K562 (cell line): ENCODE results near the gene RAD1. TPM values are rescaled to one million over a fixed set of nuclear protein-coding genes. Genes with fewer than 3 reads are reported as not detected.
A peak's percentile ranks its signal among the peaks of the same experiment; 100 is the strongest.

Experiments used
- ARID1B ChIP-seq: fragments of 450-650 bp; IDR thresholded peaks from 2 replicates; pipeline ENCODE4 v1.6.1; 2016; ENCODE audit warnings: antibody characterized with exemption, mild to moderate bottlenecking, inconsistent platforms
- CEBPB ChIP-seq: fragments of 450-650 bp; IDR thresholded peaks from 2 replicates; pipeline ENCODE4 v1.6.1; 2016; ENCODE audit warnings: missing genetic modification characterization, missing compliant biosample characterization
- ELF2 ChIP-seq: fragments of 250-450 bp; sonication (Bioruptor Pico); IDR thresholded peaks from 2 replicates; pipeline ENCODE4 v1.5.0; 2021; ENCODE audit warnings: mild to moderate bottlenecking
- GTF2F1 ChIP-seq: IDR thresholded peaks from 2 replicates; pipeline ENCODE4 v1.6.1; 2011; ENCODE audit warnings: low read depth, low read length, improper control_type of control experiment
- HNRNPLL ChIP-seq: fragments of 200-400 bp; formaldehyde crosslinking; IDR thresholded peaks from 2 replicates; pipeline ENCODE4 v1.6.1; 2017; ENCODE audit warnings: low read length, low read depth, mild to moderate bottlenecking; ENCODE audit not compliant: poor library complexity, severe bottlenecking
- KDM4B ChIP-seq, 2 experiments: fragments of 450-650 bp in 1 of 2; sonication (generic) in 1 of 2; IDR thresholded peaks; 2 replicates each; pipeline ENCODE4 v1.6.1; 2016 to 2017; ENCODE audit warnings: borderline replicate concordance in 2 of 2, antibody characterized with exemption in 1 of 2, low read depth in 1 of 2, mild to moderate bottlenecking in 1 of 2
- MTA3 ChIP-seq: fragments of 450-650 bp; formaldehyde crosslinking; IDR thresholded peaks from 2 replicates; pipeline ENCODE4 v1.6.1; 2017; ENCODE audit warnings: mild to moderate bottlenecking, borderline replicate concordance
- NEUROD1 ChIP-seq: fragments of 150-350 bp; IDR thresholded peaks from 2 replicates; pipeline ENCODE4 v1.6.1; 2014; ENCODE audit warnings: borderline replicate concordance, low read length, low read depth; ENCODE audit not compliant: partially characterized antibody
- NKRF ChIP-seq: fragments of 450-650 bp; IDR thresholded peaks from 2 replicates; pipeline ENCODE4 v1.6.1; 2016; ENCODE audit warnings: borderline replicate concordance
- POLR2B ChIP-seq: fragments of 450-650 bp; IDR thresholded peaks from 2 replicates; pipeline ENCODE4 v1.6.1; 2018; ENCODE audit warnings: low read depth; ENCODE audit not compliant: partially characterized antibody
- SAFB ChIP-seq: fragments of 200-400 bp; formaldehyde crosslinking; IDR thresholded peaks from 2 replicates; pipeline ENCODE4 v1.6.1; 2017; ENCODE audit warnings: low read depth, low read length, borderline replicate concordance
- SLC30A9 ChIP-seq: fragments of 250-450 bp; sonication (Bioruptor Pico); IDR thresholded peaks from 2 replicates; pipeline ENCODE4 v1.8.0; 2022; ENCODE audit warnings: mild to moderate bottlenecking, moderate library complexity
- SMARCE1 ChIP-seq: fragments of 450-650 bp; IDR thresholded peaks from 2 replicates; pipeline ENCODE4 v1.7.1; 2016; ENCODE audit warnings: mild to moderate bottlenecking
- SMC3 ChIP-seq: conservative IDR thresholded peaks from 2 replicates; pipeline ENCODE4 v1.6.1; 2011; ENCODE audit warnings: low read depth, low read length, improper control_type of control experiment; ENCODE audit not compliant: insufficient read depth
- U2AF2 ChIP-seq: fragments of 200-400 bp; formaldehyde crosslinking; optimal IDR thresholded peaks from 2 replicates; pipeline ENCODE3; 2017; ENCODE audit warnings: low read depth, mild to moderate bottlenecking, low read length
- ZBTB8A ChIP-seq: fragments of 450-650 bp; IDR thresholded peaks from 2 replicates; pipeline ENCODE4 v1.6.1; 2018; ENCODE audit warnings: mild to moderate bottlenecking, moderate library complexity; ENCODE audit not compliant: partially characterized antibody
- ZNF224 ChIP-seq: sonication (generic); formaldehyde crosslinking; IDR thresholded peaks from 2 replicates; pipeline ENCODE4 v1.8.0; 2022; ENCODE audit warnings: mild to moderate bottlenecking, missing genetic modification reagents
- ZNF583 ChIP-seq: fragments of 250-450 bp; sonication (Bioruptor Pico); IDR thresholded peaks from 2 replicates; pipeline ENCODE4 v1.4.0; 2020
- ZNF77 ChIP-seq: fragments of 250-450 bp; sonication (Bioruptor Pico); IDR thresholded peaks from 2 replicates; pipeline ENCODE4 v1.5.0; 2020
- polyA plus RNA-seq, 8 experiments: library from polyadenylated mRNA; depleted of rRNA in 4 of 8; stranded (reverse) in 5 of 8; unstranded in 3 of 8; fragments of >200 nt; fragmentation: Nextera tagmentation in 2 of 8; fragmentation: Illumina TruSeq in 1 of 8; extraction: Ambion mirVana in 2 of 8; extraction: Trizol in 1 of 8; gene quantifications; 2 replicates each; pipeline versions ENCODE4 v1.2.1 to v1.2.3, GENCODE V29; 2011 to 2014; ENCODE audit warnings: inconsistent platforms in 1 of 8, missing spikeins in 1 of 8
- total RNA-seq, 7 experiments: library from RNA; depleted of rRNA in 6 of 7; stranded (reverse); fragments of >200 nt in 6 of 7; fragmentation: Illumina TruSeq in 2 of 7; extraction: Trizol in 2 of 7; gene quantifications; 2 replicates each; pipeline versions ENCODE4 v1.2.1 to v1.2.3, GENCODE V29; 2011 to 2021; ENCODE audit warnings: low replicate concordance in 1 of 7
- TF ChIP-seq, protein P1 (sequence below): fragments of 250-450 bp; sonication (Bioruptor Pico); IDR thresholded peaks from 2 replicates; pipeline ENCODE4 v1.6.1; 2021; ENCODE audit warnings: mild to moderate bottlenecking
- TF ChIP-seq, protein P2 (sequence below): fragments of 450-650 bp; IDR thresholded peaks from 2 replicates; pipeline ENCODE4 v1.6.1; 2016; ENCODE audit warnings: missing biosample characterization, missing genetic modification characterization
- TF ChIP-seq, protein P3 (sequence below), 3 experiments: fragments of 200-800 bp in 1 of 3; fragments of 250-450 bp in 1 of 3; fragments of 450-650 bp in 1 of 3; sonication (Bioruptor Pico) in 1 of 3; sonication (Bioruptor generic) in 1 of 3; formaldehyde crosslinking in 1 of 3; IDR thresholded peaks; 2 replicates each; pipeline versions ENCODE4 v1.6.1 to v1.8.0; 2016 to 2022; ENCODE audit warnings: mild to moderate bottlenecking in 2 of 3, missing genetic modification characterization in 2 of 3, missing compliant biosample characterization in 1 of 3, moderate library complexity in 1 of 3

The RAD1 gene
- total and polyA plus RNA-seq, 9 of the 15 experiments (the other 6 are each of a cell fraction or from before 2014, with no cell fraction given), result 44.5 to 148 (median 60.8) TPM

- TF ChIP-seq HNRNPLL, result no peak
- TF ChIP-seq U2AF2, result no peak
- TF ChIP-seq, protein P1, sequence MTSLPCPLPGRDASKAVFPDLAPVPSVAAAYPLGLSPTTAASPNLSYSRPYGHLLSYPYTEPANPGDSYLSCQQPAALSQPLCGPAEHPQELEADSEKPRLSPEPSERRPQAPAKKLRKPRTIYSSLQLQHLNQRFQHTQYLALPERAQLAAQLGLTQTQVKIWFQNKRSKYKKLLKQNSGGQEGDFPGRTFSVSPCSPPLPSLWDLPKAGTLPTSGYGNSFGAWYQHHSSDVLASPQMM, result no peak
- peak; percentile 73 for TF ChIP-seq NEUROD1
- no peak for TF ChIP-seq SMC3
- TF ChIP-seq ZNF224 (CRISPR knock-in tag), result no peak
- TF ChIP-seq ZBTB8A, result peak; percentile 17
- TF ChIP-seq ARID1B, result peak; percentile 98
- TF ChIP-seq, protein P2, sequence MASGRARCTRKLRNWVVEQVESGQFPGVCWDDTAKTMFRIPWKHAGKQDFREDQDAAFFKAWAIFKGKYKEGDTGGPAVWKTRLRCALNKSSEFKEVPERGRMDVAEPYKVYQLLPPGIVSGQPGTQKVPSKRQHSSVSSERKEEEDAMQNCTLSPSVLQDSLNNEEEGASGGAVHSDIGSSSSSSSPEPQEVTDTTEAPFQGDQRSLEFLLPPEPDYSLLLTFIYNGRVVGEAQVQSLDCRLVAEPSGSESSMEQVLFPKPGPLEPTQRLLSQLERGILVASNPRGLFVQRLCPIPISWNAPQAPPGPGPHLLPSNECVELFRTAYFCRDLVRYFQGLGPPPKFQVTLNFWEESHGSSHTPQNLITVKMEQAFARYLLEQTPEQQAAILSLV, result no peak
- TF ChIP-seq ZNF77, result no peak
- TF ChIP-seq CEBPB (tag), result no peak
- TF ChIP-seq SLC30A9 (CRISPR knock-in tag), result no peak
- peak in 1 of 2 experiments; percentile 40; a peak in 1 of 4 replicates for TF ChIP-seq KDM4B (IDR thresholded peaks at IDR 0.05; ENCODE audit: borderline replicate concordance in 2 of 2, low read depth in 1 of 2)
- TF ChIP-seq GTF2F1, result no peak
- no peak for TF ChIP-seq ZNF583 (CRISPR knock-in tag)
- TF ChIP-seq, protein P3, sequence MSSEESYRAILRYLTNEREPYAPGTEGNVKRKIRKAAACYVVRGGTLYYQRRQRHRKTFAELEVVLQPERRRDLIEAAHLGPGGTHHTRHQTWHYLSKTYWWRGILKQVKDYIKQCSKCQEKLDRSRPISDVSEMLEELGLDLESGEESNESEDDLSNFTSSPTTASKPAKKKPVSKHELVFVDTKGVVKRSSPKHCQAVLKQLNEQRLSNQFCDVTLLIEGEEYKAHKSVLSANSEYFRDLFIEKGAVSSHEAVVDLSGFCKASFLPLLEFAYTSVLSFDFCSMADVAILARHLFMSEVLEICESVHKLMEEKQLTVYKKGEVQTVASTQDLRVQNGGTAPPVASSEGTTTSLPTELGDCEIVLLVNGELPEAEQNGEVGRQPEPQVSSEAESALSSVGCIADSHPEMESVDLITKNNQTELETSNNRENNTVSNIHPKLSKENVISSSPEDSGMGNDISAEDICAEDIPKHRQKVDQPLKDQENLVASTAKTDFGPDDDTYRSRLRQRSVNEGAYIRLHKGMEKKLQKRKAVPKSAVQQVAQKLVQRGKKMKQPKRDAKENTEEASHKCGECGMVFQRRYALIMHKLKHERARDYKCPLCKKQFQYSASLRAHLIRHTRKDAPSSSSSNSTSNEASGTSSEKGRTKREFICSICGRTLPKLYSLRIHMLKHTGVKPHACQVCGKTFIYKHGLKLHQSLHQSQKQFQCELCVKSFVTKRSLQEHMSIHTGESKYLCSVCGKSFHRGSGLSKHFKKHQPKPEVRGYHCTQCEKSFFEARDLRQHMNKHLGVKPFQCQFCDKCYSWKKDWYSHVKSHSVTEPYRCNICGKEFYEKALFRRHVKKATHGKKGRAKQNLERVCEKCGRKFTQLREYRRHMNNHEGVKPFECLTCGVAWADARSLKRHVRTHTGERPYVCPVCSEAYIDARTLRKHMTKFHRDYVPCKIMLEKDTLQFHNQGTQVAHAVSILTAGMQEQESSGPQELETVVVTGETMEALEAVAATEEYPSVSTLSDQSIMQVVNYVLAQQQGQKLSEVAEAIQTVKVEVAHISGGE (CRISPR knock-in tag; IDR thresholded peaks at IDR 0.05), result no peak
- peak; percentile 100 for TF ChIP-seq SMARCE1
- TF ChIP-seq SAFB, result no peak
- no peak for TF ChIP-seq ELF2
- TF ChIP-seq NKRF, result no peak
- TF ChIP-seq MTA3, result no peak
- no peak for TF ChIP-seq POLR2B
These were observed 8.6 kb upstream of the RAD1 start (continued) for GRCh38 chr5:34923694-34924461.
